Peyer's patch (tissue), 4 donors: ENCODE measurements around the gene MS4A4E. TPM values are rescaled to one million over a fixed set of nuclear protein-coding genes. Genes with fewer than 3 reads are reported as not detected.
A peak's percentile ranks its signal among the peaks of the same experiment; 100 is the strongest.

Experiments
- DNase-seq, 3 donors: peaks; one replicate each; pipeline ENCODE4 v3.0.0-alpha.2; 2017 to 2019
- H3K27ac ChIP-seq, 4 donors: fragments of 200-600 bp; sonication (generic); one replicate each; pipeline ENCODE4 v1.5.1; 2016 to 2019
- H3K27me3 ChIP-seq, 2 donors: fragments of 200-600 bp; sonication (generic); one replicate each; pipeline ENCODE4 v1.5.1; 2019
- H3K36me3 ChIP-seq, 3 donors: fragments of 200-600 bp; sonication (generic); one replicate each; pipeline ENCODE4 v1.5.1; 2016 to 2019
- H3K4me1 ChIP-seq, 4 donors: fragments of 200-600 bp; sonication (generic); one replicate each; pipeline ENCODE4 v1.5.1; 2016 to 2019
- H3K4me3 ChIP-seq, 4 donors: fragments of 200-600 bp; sonication (generic); 1 replicate in 3 of 4; 2 replicates in 1 of 4; pipeline ENCODE4 v1.5.1; 2016 to 2019; ENCODE audit warnings: mild to moderate bottlenecking in 1 of 4
- H3K9me3 ChIP-seq, 4 donors: fragments of 200-600 bp; sonication (generic); one replicate each; pipeline ENCODE4 v1.5.1; 2016 to 2019; ENCODE audit warnings: mild to moderate bottlenecking in 1 of 4
- POLR2A ChIP-seq, 2 donors: fragments of 450-650 bp; IDR thresholded peaks; one replicate each; pipeline ENCODE4 v1.5.1; 2017; ENCODE audit warnings: antibody characterized with exemption in 2 of 2, mild to moderate bottlenecking in 2 of 2, moderate library complexity in 2 of 2
- total RNA-seq, 4 donors: library from RNA; depleted of rRNA; stranded (reverse); fragments of >200 nt; gene quantifications; one replicate each; pipeline ENCODE4 v1.1.0, GENCODE V29; 2016
- TF ChIP-seq, protein P1 (sequence below), 6 experiments: fragments of 450-650 bp in 4 of 6; fragments of 200-600 bp in 2 of 6; sonication (generic) in 1 of 6; IDR thresholded peaks; one replicate each; pipeline ENCODE4 v1.5.1; 2017 to 2019; ENCODE audit warnings: antibody characterized with exemption in 6 of 6, mild to moderate bottlenecking in 3 of 6, moderate library complexity in 1 of 6

MS4A4E gene
- total RNA-seq, 4 donors from 2014 or later = 2.6 to 13.1 (median 9.3) TPM

DNA sequence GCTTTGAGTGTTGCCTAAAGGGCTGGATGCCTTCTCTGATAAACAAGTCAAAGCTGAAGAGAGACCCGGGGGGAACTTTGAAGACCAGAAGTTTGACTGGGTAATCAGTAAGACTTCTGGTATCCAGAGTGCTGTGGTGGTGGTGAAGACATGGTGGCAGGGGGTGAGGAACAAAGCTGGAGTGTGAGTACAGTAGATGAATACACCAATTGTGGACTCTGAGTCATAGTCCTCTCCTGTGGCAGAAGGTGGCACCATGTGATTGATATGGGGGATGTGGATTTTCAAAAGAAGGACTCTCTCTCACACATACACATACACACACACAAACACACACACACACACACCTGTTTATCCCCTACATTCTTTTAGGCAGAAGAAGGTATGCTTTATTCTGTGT is 72.4 kb downstream of the MS4A4E start:
- TF ChIP-seq, protein P1, sequence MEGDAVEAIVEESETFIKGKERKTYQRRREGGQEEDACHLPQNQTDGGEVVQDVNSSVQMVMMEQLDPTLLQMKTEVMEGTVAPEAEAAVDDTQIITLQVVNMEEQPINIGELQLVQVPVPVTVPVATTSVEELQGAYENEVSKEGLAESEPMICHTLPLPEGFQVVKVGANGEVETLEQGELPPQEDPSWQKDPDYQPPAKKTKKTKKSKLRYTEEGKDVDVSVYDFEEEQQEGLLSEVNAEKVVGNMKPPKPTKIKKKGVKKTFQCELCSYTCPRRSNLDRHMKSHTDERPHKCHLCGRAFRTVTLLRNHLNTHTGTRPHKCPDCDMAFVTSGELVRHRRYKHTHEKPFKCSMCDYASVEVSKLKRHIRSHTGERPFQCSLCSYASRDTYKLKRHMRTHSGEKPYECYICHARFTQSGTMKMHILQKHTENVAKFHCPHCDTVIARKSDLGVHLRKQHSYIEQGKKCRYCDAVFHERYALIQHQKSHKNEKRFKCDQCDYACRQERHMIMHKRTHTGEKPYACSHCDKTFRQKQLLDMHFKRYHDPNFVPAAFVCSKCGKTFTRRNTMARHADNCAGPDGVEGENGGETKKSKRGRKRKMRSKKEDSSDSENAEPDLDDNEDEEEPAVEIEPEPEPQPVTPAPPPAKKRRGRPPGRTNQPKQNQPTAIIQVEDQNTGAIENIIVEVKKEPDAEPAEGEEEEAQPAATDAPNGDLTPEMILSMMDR (IDR thresholded peaks at IDR 0.05) = no peak
- TF ChIP-seq POLR2A (IDR thresholded peaks at IDR 0.05) = no peak

DNA sequence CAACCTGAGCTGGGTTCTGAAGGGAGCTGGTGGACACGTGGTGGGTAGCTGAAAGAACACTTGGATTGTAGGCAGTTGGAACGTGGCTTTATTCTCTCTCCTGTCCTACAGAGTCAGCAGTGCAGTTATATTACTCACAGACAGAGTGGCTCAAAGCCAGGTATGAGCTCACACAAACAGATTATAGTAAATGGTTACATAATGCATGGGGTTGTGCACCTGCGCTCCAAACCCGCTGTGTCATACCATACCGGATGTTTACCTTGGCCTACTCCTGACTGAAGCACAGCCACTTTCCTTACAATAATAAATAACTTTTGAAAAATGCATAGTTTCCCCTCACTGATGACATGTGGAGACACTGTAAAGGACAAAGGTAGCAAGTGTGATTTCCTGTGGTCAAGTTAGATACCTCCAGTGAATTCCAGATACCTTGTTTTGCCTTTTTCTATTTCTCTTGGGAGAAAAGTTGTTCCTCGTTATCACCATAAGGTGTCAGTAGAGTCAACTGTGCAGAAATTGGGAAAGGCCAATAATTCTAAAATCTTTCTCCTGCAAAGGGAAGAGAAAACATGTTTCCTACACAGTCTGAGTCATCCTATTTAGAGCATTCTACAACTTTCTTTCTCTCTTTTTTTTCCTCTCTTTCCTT is 73.5 kb downstream of the MS4A4E start:
- no peak for TF ChIP-seq POLR2A (IDR thresholded peaks at IDR 0.05)
- TF ChIP-seq, protein P1 (IDR thresholded peaks at IDR 0.05) = peak in 3 of 6 experiments; percentile 19 to 42 (median 33)
- Histone ChIP-seq H3K27ac (peak overlapping the region in 2 of 4 donors; percentile 16 to 52), H3K9me3 (peaks cover 0 to 9% (median 0%) of the 10 kb centered on the region in 4 donors), H3K4me1 (no peaks in the 10 kb centered on the region), H3K36me3 (no peaks in the 10 kb centered on the region), H3K27me3 (no peaks in the 10 kb centered on the region), H3K4me3 (no peak overlapping the region)
- peak in 1 of 3 donors; percentile 56 for DNase-seq

More for the DNA sequence above, 72.4 kb downstream of the MS4A4E start:
- H3K4me3 ChIP-seq = no peak overlapping the region
- no peaks in the 10 kb centered on the region for H3K27me3 ChIP-seq
- no peak for DNase-seq
- no peaks in the 10 kb centered on the region for H3K36me3 ChIP-seq
- H3K9me3 ChIP-seq = peaks cover 0 to 9% (median 0%) of the 10 kb centered on the region in 4 donors
- H3K27ac ChIP-seq = peak overlapping the region in 1 of 4 donors; percentile 25
- H3K4me1 ChIP-seq = no peaks in the 10 kb centered on the region

DNA sequence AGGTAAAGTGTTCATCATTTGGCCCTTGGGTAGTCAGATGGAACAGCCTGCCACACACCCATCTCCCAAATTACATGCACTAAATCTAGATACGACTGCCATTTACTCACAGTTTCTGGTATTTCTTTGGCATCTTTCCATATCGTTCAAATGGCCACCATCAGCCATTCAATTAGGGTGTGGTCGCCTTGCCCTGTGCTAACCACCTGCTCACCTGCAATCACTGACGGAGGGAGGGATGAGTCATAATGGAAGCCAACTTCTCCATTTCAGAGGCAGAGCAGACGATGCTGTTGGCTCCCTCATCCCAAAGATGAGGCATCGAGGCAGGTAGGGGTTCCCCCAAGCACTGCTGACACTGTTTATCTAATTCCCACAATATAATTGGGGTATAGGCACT is 74.6 kb downstream of the MS4A4E start:
- no peaks in the 10 kb centered on the region for H3K36me3 ChIP-seq
- no peaks in the 10 kb centered on the region for H3K4me1 ChIP-seq
- H3K4me3 ChIP-seq = no peak overlapping the region
- TF ChIP-seq POLR2A (IDR thresholded peaks at IDR 0.05) = no peak
- TF ChIP-seq, protein P1 (IDR thresholded peaks at IDR 0.05) = no peak
- no peaks in the 10 kb centered on the region for H3K27me3 ChIP-seq
- H3K9me3 ChIP-seq = peaks cover 0 to 9% (median 0%) of the 10 kb centered on the region in 4 donors
- no peak for DNase-seq
- peak overlapping the region in 1 of 4 donors; percentile 52 for H3K27ac ChIP-seq

DNA sequence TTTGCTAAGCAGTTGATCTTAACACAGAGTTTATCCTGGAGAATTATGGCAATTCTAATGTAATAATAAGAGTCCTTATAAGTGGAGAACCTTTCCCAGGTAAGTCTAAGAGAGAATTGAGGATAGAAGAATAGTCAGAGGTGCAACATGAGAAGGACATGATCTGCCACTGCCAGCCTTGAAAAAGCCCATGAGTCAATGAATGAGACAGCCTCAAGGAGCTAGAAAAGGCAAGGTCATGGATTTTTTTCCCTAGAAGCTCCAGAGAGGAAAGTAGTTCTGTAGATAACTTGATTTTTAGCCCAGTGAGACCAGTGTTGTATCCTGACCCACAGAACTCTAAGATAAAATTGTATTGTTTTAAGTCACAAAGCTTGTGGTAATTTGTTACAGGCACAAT is 77.0 kb downstream of the MS4A4E start:
- H3K27ac ChIP-seq = no peak overlapping the region
- H3K4me1 ChIP-seq = no peaks in the 10 kb centered on the region
- TF ChIP-seq POLR2A (IDR thresholded peaks at IDR 0.05) = no peak
- TF ChIP-seq, protein P1 (IDR thresholded peaks at IDR 0.05) = no peak
- no peaks in the 10 kb centered on the region for H3K27me3 ChIP-seq
- H3K9me3 ChIP-seq = peaks cover 0 to 9% (median 0%) of the 10 kb centered on the region in 4 donors
- H3K4me3 ChIP-seq = no peak overlapping the region
- no peaks in the 10 kb centered on the region for H3K36me3 ChIP-seq
- DNase-seq = no peak

DNA sequence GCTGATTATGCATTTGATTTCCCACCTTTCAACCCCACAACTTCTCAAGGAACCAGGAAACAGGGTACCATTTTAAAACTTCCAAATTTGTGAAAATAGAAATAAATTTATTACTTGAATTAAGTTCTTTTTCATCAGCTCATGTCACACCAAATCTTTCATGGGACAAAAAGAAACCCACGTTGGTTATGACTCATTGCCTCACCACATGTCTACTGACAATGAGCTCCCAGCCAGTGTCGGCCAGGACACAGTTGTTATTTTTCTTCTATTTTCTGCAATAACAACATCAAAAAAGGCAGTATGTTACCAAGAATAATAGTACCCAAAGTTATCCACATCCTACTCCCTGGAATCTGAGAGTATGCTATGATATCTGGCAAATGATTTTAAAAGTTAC is 77.4 kb downstream of the MS4A4E start:
- no peak for DNase-seq
- peaks cover 0 to 9% (median 0%) of the 10 kb centered on the region in 4 donors for H3K9me3 ChIP-seq
- TF ChIP-seq, protein P1 (IDR thresholded peaks at IDR 0.05) = no peak
- no peak for TF ChIP-seq POLR2A (IDR thresholded peaks at IDR 0.05)
- H3K27ac ChIP-seq = no peak overlapping the region
- H3K36me3 ChIP-seq = no peaks in the 10 kb centered on the region
- no peaks in the 10 kb centered on the region for H3K27me3 ChIP-seq
- H3K4me1 ChIP-seq = no peaks in the 10 kb centered on the region
- H3K4me3 ChIP-seq = no peak overlapping the region
